NCI-H1092 treated with DMSO at 0.1 percent for 48 hours (cell line): ENCODE measurements around the gene TM4SF1.
A peak's percentile ranks its signal among the peaks of the same experiment; 100 is the strongest.

Experiments used
- DNase-seq: peaks from one replicate; lab custom pipeline; 2025; lab: John Stamatoyannopoulos, UW

The TM4SF1 gene, protein sequence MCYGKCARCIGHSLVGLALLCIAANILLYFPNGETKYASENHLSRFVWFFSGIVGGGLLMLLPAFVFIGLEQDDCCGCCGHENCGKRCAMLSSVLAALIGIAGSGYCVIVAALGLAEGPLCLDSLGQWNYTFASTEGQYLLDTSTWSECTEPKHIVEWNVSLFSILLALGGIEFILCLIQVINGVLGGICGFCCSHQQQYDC

DNA sequence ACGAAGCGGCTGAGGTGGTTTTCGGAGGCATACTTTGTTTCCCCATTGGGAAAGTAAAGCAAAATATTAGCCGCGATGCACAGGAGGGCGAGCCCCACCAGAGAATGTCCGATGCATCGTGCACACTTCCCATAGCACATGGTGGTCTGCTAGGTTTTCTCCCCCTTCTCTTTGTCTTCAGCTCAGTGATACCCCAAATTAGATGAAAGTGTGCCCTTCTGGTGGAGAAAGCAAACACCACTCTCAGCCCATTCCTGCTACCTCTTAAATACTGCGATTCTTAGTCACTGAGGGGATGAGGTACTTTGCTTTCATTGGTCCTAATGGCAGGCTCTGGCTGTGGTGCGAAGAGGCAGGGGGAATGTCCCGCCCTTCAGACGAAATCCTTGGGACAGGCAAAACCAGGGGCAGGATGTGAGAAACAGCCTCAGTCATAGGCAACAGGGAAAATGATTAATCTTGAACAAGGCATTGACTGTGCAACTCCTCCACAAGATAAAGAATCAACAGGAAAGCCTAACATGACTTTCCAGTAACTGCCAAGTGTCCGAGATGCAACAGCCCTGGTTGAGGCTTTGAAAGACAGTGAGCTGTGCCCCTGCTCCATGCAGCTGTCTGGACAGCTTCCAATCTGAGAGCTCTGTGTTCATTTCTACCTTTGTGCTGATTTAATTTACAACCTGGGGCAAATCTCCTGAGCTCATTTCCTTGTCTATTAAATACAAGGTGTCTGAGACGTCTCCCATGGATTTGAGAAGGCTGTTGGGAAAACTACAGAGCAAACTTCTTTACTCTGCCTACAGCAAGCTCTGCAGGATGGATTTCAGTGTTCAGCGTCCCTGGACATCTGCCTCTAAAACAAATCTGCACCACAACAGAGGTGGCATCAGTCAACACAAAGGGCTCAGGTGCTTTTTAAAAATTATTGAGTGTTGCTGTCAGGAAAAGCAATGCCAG, at the start of gene TM4SF1:
TM4SF1 (minus strand) TSS at position 242 of the 957 bp plus-strand sequence; CDS start at position 140, 102 bp downstream.
- DNase-seq = peak; percentile 87

DNA sequence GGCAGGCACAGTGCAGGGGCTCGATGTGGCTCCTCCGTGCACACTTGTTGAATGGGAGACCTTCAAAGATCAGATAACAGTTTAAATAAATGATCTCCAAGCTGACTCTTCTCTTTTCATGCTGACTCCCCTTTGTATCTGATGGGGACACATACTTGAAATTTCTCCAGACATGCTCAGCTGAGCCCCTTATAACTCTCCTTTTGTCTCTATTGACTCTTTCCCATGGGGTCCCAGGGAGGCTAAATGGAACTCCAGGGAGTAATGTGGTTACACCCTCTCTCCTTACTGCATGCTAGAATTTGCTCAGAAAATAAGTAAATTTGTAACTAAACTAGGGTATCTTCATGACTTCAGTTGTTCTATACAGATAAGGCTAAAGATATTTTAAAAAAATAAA, 48.9 kb upstream of the TM4SF1 start:
- DNase-seq = no peak

GRCh38 chr3:149424918-149425317, 47.5 kb upstream of the TM4SF1 start:
- DNase-seq = no peak

DNA sequence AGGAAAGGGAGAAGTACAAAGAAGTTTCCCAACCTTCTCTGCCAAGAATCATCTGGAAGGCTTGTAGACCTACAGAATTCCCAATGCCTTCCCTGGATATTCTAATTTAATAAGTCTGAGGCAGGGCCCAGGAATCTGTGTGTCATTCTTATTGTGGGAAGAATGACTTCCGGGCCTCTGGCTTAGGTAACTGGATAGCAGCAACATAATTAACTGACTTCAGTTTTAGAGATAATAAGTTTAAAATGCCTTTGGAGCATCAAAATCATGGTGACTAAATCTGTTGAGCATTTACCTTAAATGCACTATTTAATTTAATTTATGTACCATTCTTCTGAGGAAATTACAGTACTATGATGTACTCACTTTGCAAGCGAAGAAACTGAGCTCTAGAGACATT, 44.3 kb upstream of the TM4SF1 start:
- no peak for DNase-seq

DNA sequence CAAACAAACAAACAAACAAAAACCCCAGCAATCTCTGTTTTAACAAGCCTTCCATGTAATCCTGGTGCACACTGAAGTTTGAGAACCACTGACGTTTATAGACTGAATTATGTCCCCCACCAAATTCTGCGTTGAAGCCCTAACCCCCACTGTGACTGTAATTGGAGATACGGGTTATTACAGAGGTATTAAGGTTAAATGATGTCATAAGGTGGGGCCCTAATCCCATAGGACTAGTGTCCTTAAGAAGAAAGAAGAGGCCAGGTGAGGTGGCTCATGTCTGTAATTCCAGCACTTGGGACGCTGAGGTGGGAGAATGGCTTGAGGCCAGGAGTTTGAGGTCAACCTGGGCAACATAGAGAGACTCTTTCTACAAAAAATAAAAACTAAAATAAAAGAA, 42.4 kb upstream of the TM4SF1 start:
- no peak for DNase-seq

DNA sequence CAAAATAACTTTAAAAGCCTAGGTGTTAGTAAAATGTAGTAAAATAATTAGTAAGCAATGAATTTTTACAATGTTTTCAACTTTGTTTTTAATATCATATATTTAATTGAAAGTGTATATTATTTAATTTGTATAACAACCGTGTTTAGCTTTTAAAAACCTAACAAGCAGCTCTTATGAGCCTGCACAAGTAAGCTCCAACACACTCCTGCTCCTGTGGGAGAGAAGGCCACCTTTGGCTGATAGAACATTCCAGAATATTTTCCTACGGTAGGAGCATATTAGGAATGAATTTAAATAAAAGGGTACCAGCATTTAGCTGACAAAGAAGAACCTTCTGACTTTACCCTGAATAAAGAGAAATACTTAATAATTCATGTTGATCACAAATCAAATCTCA, 40.3 kb upstream of the TM4SF1 start:
- DNase-seq = no peak

GRCh38 chr3:149417174-149417573, 39.7 kb upstream of the TM4SF1 start:
- no peak for DNase-seq

- DNase-seq = no peak
Measured at GRCh38 chr3:149415484-149415883, 38.0 kb upstream of the TM4SF1 start.

GRCh38 chr3:149414557-149415231, 37.2 kb upstream of the TM4SF1 start:
- DNase-seq = no peak

GRCh38 chr3:149411583-149411982, 34.1 kb upstream of the TM4SF1 start:
- no peak for DNase-seq

- no peak for DNase-seq
Measured at GRCh38 chr3:149409351-149409750, 31.9 kb upstream of the TM4SF1 start.

- no peak for DNase-seq
Measured at GRCh38 chr3:149407898-149408297, 30.4 kb upstream of the TM4SF1 start.

GRCh38 chr3:149406244-149406752, 28.8 kb upstream of the TM4SF1 start:
- DNase-seq = no peak

DNA sequence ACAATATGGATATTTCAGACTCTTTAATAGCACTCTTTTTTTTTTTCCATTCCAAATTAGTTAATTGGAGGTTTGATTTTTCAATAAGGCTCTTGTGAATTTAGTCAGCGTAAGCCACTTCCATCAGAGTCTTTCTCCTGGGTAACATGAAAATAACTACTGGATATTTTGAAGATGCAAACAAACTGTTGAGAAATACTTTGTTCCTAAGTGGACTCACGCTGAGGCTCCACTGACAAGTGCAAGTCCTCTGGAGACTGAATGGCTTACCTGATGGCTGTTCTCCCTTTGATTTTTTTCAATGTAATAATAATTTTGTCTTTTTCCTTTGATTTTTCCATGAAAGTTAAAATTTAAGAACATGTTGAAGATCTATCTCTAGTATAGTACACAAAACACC, 26.0 kb upstream of the TM4SF1 start:
- no peak for DNase-seq

DNA sequence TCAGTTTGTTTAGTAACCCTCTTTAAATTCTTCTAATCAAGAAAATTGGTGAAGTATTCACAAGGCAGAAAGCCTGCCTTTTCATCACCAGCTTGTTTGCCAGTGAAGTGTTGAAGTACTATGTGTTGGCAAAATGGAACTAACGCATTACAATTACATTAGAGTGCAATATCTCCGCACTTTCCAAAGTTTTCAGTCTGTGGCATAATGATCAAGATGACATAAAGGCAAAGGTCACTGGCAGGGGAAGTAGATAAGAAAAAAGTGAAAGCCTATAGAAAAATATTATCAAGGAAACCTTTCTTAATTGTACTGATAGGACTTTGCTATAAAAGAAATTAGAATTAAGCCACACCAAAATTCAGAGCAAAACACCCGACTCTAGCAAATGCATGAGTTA, 25.0 kb upstream of the TM4SF1 start:
- no peak for DNase-seq

DNA sequence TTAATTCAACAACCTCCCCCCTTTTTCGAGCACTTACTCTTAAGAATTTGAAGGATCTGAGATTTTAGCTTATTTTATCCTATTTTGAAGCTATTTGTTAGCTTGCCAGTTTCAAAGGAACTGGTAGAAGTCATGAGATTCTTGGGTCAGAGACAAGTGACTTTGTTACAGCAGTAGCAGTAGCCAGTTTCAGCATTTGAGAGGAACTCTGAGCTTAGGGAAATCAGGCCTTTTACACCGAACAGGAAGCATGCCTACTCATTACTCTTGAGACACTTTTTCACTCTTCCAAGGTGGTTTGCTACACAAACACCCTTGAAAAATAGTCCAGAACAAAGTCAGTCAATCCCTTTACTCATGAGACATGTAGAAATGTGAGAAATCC, 24.5 kb upstream of the TM4SF1 start:
- DNase-seq = no peak

GRCh38 chr3:149401212-149401925, 23.9 kb upstream of the TM4SF1 start:
- DNase-seq = no peak

GRCh38 chr3:149400645-149401044, 23.2 kb upstream of the TM4SF1 start:
- no peak for DNase-seq

DNA sequence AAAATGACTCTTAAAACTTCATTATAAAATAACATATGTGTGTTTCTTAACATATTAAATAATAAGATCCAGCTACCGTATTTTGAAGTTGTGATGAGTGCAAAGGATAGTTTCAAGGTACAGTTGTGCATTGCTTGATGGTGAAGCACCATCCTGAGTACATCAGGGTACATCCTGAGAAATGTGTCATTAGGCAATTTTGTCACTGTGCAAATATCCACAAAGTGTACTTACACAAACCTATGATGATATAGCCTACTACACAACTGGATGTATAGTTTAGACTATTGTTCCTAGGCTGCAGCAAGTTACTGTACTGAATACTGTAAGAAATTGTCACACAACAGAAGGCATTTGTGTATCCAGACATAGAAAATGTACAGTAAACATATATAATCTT, 20.8 kb upstream of the TM4SF1 start:
- DNase-seq = no peak

GRCh38 chr3:149397528-149397927, 20.1 kb upstream of the TM4SF1 start:
- no peak for DNase-seq

- no peak for DNase-seq
Measured at GRCh38 chr3:149396476-149396875, 19.0 kb upstream of the TM4SF1 start.
